Activated CD8-positive, alpha-beta memory T cell treated with anti-CD3 and anti-CD28 coated beads for 24 hours (primary cell): ENCODE results near the gene GABBR1.

Source experiments
- DNase-seq: peaks from one replicate; pipeline ENCODE4 v3.0.0-alpha.2; 2020

The GABBR1 gene

GRCh38 chr6:29561606-29562181 lies 71.3 kb downstream of the GABBR1 start:
- no peak for DNase-seq

- DNase-seq: no peak
Measured at GRCh38 chr6:29561091-29561490, 71.9 kb downstream of the GABBR1 start.

- DNase-seq: no peak
Measured at GRCh38 chr6:29559524-29560287, 73.3 kb downstream of the GABBR1 start, which contains the start of gene UBD. Gene UBD, minus strand, starts transcription at chr6:29559732. Its CDS starts 31 bp downstream, at chr6:29559701.

- no peak for DNase-seq
Measured at GRCh38 chr6:29558439-29559079, 74.4 kb downstream of the GABBR1 start.

- DNase-seq: no peak
Measured at GRCh38 chr6:29557320-29557719, 75.7 kb downstream of the GABBR1 start.

- no peak for DNase-seq
Measured at GRCh38 chr6:29554764-29555163, 78.2 kb downstream of the GABBR1 start.

GRCh38 chr6:29553268-29554057 lies 79.5 kb downstream of the GABBR1 start:
- peak; percentile 73 for DNase-seq

- peak; percentile 69 for DNase-seq
Measured at GRCh38 chr6:29552512-29553051, 80.4 kb downstream of the GABBR1 start.

- no peak for DNase-seq
Measured at GRCh38 chr6:29547573-29547972, 85.4 kb downstream of the GABBR1 start.

- no peak for DNase-seq
Measured at GRCh38 chr6:29537714-29538403, 95.1 kb downstream of the GABBR1 start.

GRCh38 chr6:29532320-29532951 lies 100.5 kb downstream of the GABBR1 start:
- DNase-seq: no peak

- no peak for DNase-seq
Measured at GRCh38 chr6:29531668-29532067, 101.3 kb downstream of the GABBR1 start.

- no peak for DNase-seq
Measured at GRCh38 chr6:29530671-29531310, 102.2 kb downstream of the GABBR1 start.

GRCh38 chr6:29529956-29530355 lies 103.0 kb downstream of the GABBR1 start:
- DNase-seq: no peak

- no peak for DNase-seq
Measured at GRCh38 chr6:29528988-29529560, 103.9 kb downstream of the GABBR1 start.

GRCh38 chr6:29528300-29528931 lies 104.6 kb downstream of the GABBR1 start:
- no peak for DNase-seq

GRCh38 chr6:29527564-29527963 lies 105.4 kb downstream of the GABBR1 start:
- no peak for DNase-seq

GRCh38 chr6:29527126-29527525 lies 105.9 kb downstream of the GABBR1 start:
- no peak for DNase-seq

GRCh38 chr6:29525311-29525639 lies 107.7 kb downstream of the GABBR1 start:
- no peak for DNase-seq
